ENCODE data around the gene SCML2.

- TF ChIP-seq CTCF (IDR thresholded peaks at IDR 0.05) (no peak), POLR2A (IDR thresholded peaks at IDR 0.05) (no peak), EP300 (IDR thresholded peaks at IDR 0.05) (no peak)
These were observed 82.3 kb downstream of the SCML2 start for GRCh38 chrX:18272222-18272621.
